Measurements from ENCODE around the gene COL23A1.

Gene COL23A1

DNA sequence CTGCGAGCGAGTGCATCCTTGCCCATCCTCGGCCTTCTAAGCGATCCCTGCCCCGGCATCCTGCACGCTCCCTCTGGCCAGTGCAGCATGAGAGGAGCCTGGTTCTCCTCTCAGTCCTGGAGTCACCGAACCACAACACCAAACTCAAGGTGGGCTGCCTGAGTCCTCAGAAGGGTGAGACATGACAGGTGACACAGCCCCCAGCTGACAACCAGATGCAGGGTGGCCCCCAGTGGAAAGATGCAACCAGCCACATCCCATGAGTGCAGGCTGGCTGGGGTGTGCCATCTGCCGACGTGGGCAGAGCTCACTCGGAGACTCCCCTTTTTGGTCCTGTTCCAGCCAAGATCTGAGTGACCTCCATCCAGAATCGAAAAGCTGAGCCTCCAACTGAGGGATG, 58.4 kb downstream of the COL23A1 start:
- no peak for DNase-seq

DNA sequence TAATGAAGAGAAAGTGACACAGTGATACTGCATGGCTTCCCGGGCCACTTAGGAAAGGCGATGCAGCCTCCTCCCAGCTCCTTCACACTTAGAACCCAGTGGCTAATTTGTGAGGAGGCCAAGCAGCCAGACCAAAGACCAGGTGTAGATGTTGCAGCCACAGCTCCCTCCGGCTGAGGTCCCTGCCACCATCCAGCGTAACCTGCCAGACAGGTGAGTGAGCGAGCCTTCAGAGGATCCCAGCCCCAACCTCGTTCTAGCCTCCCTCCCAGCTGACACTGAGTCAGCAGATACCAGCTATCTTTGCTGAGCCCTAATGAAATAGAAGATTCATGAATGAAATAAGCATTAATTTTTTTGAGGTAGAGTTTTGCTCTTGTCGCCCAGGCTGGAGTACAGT, 59.7 kb downstream of the COL23A1 start:
- no peak for DNase-seq

DNA sequence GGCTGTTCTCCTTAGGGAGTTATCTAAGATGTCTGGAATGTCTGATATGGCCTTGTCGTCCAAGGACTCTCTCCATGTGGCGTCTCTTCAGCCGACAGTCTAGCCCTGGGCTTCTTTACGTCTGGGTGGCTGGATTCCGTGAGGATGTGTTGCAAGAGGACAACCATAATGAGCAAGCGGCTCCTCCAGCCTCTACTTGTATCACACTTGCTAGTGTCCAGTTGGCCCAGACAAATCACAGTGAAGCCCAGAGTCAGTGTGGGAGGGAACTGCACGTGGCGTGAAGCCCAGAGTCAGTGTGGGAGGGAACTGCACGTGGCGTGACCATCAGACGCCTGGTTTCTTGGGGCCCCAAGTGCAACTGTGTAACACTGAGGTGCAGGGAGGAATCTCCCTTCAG, 61.1 kb downstream of the COL23A1 start:
- peak; percentile 32 for DNase-seq

DNA sequence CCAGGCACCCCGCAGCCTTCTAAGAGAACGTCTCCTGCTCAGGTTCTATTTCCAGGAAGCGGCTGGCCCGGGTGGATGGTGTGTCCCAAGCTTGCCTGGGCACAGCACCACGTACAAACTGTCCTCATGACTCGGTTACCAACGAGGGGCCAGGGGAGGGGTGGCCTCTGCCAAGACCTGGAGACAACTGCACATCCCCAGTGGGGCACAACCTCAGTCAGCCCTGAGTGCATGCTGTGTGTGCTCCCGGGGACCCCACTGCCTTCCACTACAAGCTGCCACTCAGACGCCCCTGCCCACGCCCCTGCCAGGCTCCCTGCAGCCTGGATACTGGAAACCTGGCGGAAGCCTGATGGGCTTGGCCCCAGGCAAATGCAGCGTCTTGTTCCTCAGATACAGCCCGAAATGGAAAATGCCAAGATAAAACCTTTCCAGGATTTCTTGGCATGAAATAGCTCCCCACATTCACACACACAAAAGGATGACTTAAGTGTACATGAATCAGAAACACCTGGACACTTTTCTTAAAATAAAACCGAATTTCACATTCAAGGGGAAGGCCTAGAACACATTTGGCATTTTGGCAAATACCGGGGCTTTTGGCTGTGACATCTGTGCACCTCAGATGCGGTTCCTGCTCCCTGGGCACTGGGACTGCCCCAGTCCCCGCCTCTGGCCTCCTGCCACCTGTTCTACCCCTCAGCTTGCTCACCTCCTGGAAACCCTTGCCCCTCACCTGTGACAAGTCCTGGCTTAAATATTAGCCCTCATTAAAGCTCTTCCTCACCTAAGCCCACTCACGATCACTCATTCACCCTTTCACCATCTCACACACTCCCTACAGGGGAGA, 62.5 kb downstream of the COL23A1 start:
- no peak for DNase-seq

DNA sequence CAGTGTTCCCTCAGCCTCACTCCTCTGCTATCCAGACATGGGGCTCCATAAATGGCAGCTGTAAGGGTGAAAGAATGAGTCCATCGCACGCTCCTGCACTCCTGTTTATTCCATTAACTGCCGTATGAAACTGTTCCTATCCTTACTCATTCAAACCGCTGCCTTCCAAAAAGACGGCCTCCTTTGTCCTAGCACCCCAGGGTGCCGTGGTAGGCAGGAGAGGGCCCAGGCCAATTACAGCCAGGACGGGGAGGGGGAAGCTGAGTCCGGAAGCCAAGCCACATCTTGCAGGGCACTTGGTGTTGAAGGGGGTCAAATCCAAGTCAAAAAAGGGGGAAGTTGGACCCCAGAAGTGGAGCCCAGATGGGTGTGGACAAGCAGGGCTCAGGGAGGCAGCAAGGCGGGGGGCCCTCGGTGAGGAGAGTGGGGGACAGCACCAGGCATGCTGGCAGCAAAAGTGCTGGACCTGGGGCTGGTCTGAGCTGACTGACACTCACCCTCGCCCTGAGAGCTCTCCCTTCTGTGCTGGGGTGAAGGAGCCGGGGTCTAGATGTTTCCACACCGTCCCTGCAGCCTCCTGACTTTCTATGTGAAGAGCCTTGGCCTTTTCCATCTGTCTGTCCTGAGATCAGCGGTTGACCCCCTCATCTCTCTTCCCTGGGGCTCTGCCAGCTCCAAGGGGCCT, 63.3 kb downstream of the COL23A1 start:
- no peak for DNase-seq

DNA sequence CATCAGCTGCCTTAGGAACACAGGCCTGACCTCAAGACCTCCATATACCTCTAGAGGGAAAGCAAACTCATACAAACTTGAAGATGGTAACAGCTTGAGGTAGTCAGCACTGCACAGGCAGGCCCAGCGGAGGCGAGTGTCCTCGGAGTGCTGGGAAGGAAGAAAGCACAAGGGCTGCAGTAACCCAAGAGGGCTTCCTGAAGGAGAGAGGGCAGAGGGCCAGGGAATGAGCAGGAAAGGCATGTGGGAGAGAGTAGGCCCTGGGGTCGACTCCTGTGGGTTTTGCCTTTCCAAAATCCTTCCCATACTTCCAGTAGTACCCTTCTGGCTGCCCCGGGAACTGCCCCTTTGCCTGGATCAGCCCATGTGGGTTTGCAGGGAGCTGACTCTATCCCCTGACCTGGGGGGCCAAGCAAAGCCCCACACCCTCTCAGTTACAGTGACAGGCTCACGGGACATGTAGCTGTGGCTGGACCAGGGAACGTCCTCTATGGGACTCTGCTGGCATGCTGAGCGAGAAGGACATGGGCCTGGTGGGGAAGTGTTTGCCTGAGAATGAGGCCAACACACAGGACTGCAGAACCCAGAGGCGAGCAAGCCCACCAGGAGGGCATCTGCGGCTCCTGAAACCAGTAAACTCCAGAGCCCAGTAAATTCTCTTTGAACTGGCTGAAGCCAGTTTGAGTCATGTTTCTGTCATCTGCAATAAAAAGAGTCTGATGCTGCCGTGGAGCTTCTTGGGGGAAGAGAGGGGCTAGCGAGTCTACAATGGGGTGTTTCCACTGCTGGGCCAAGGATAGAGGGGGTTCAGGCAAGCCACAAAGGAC, 64.1 kb downstream of the COL23A1 start:
- DNase-seq, result no peak

DNA sequence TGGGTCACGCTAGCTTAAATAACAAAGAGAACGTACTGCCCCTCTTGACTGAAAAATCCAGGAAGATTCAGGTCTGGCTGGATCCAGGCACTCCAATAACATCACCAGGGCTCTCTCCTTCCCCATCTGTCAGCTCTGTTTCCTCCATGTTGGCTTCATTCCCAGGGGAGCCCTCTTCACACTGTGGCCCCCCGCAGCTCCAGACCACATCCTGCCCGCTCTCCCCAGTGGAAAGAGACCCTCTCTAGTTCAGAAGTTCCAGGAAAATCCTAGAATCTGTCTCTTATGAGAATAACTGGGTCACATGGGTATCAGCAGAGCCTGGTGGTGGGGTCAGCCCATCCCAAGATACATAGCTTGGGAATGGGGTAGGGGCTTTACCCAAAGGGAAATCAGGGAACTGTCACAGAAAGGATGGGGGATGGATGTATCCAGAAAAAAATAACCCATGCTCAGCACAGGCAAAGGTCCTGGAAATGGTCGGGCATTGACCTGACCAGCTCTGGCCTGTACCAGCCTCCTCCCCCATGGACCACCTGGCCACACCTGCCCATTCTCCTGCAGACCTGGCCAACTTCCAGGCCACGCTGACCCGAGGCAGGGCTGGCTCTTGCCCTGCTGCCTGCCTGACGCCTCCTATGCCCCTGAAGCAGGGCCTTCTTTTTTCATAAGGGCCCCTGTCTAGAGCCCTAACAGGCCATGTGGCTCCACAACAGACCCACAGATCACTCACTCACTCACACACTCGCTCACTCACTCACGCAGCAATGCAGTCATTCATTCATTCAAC, 65.9 kb downstream of the COL23A1 start:
- DNase-seq, result no peak

DNA sequence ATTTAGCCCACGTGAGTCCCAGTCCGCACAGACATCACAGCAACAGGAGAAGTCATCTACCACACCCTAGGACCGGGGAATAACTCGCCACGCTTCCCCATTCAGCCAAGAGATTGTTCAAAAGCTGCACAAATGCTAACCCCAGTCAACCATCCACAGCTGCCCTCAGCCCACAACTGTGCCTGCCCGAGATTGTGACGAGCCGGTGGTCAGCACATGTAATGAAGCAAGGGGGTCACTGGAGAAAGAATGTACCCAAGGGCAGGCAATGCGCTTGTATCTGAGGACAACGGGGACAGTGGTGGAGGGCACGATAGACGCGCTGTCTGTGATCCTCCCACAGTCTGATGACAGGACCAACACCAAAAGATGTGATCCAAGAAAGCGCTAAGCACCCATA, 67.8 kb downstream of the COL23A1 start:
- DNase-seq, result no peak

DNA sequence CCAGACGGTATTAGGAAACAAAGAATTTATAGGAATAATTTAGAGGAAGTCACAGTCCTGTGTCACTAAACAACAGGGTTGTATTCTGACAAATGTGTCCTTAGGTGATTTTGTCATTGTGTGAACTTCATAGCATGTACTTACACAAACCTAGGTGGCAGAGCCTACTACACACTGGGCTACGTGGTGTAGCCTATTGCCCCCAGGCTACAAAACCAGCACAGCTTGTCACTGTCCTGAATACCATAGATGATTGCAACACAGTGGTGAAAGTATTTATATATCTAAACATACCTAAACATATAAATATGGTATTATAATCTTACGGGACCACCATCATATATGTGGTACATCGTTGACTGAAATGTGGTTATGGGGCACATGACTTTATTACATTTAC, 69.3 kb downstream of the COL23A1 start:
- DNase-seq, result no peak

DNA sequence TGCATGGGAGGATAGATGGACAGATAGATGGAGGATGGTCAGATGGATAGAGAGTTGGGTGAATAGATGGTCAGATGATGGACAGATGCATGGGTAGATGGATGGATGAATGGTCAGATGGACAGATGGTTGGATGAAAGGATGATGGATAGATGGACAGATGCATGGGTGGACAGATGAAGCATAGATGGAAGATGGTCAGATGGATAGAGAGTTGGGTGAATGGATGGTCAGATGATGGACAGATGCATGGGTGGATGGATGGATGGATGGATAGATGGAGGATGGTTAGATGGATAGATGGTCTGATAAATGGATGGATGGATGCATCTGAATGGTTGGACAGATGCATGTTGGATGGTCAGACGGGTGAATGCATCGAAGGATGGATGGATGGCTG, 70.4 kb downstream of the COL23A1 start:
- no peak for DNase-seq

DNA sequence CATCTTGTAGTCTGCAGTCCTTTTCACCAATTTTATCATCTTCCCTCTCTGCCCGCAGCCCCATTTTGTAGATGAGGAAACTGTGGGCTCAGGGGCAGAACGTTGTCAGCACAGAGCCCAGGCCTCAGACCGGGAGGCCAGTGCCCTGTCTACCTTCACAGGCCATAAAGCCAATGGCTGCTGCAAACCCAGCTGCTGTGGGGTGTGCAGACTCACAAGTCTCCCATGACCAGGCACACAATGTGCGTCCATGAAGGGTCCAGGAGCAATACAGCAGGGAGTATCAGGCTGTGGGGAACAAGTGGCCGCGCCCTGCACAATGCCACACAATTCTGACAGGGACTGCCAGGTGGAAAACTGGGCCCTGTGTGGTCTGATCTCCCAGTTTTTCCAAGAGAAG, 71.0 kb downstream of the COL23A1 start:
- no peak for DNase-seq

DNA sequence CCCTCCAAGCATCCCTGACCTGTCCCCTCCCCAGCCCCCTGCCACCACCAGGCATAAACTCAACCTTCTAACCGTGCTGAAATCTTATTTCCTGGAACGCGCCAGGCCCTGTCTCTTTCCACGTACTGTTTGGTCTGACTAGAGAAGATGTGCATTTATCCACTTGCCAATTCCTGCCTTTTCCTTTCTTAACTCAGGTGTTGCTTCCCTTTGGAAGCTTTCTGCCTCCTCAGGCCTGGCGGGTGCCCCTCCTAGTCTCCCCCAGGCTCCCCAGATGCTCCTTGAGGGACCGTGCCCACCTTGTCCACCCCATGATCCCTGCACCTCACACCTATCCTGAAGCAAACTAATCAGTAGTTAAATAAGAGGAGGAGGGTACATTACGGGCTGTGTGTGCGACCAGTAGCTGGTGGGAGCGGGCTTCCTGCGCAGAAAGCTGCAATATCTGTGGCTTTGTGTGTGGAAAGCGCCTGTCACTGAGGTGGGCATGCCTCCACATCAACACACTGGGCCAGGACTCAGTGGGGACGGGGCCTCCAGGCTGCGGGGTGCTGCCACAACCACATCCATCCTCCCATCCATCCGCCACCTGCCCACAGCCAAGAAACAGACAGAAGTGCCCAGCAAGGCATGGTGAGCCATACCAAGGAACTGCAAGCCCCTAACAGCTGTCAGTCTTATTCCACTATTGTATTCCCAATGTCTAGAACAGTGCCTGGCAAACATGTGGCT, 73.5 kb downstream of the COL23A1 start:
- no peak for DNase-seq

DNA sequence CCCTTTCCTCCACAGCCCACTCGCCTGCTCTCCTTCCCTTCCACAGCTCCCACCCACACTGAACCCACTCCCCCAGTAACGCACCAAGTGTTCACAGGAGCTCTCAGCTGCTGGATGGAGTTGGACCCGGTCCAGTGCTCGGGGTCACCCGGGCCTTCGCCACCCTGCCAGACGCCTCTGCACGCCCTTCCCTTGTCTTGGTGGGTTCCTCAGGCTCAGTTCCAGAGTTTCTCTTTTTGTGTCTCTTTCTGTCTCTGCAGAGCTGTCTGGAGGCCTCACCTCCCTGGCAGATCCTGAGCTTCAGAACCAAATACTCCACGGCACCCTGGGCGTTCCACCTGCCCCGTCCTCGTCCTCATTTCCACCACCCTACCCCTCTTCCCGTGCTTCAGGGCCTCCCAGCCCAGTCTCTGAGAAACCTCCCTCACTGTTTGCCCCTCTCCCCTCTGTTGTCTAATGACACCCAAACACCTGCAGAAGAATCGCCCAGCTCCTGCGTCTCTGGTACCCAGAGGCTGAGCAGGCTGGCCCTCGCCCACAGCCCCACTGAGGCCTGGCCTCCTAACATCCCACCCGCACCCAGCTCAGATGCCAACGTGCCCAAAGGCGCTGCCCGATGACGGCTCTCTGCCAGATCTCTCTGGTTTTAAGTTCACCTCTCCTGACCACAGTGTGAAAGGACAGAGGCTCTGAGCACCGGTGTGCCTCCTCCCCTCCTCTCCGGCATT, 74.3 kb downstream of the COL23A1 start:
- no peak for DNase-seq

DNA sequence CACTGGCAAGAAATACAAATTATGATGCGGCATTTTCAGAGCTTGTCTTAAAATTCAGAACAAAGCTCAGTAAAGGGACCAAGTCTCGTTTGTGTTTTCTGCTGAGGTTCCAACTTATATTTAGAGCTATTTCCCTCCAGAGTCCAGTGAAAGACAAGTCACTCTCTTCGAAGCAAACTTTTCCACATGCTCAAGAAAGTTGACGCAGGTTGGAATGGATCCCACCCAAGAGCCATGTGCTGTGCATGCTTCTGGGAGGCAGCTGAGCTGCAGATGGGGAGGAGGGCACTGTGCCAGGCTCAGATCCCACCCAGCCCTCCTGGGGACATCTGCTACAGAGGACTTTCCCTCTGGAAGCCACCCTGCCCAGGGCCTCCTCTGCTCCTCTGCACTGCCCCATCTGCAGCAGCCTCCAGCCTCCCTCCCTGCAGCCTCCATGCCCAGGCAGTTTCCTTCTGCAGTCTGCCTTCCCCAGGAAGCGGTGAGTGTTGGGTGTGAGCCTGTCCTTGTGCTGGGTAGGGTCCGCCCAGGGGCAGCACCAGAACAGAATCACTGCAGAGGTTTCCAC, 75.3 kb downstream of the COL23A1 start:
- DNase-seq, result no peak

DNA sequence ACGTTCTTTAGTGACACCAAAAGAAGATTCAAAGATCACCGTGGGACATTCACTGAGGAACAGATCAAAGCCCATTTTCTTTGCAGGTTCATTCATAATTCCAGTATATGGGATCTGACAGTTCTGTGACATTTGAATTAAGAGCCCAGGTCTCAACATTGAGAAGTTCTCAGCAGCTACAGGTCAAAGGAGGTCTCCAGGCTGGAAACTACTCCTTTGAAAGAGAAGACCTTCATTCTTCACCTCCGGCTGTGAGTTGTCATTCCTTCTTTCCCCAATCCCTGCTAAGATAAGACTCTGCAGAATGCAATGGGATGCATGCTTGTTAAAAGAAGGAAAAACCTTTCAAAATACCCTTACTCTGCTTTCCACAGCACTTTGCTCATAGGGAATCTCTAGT, 79.0 kb downstream of the COL23A1 start:
- no peak for DNase-seq

DNA sequence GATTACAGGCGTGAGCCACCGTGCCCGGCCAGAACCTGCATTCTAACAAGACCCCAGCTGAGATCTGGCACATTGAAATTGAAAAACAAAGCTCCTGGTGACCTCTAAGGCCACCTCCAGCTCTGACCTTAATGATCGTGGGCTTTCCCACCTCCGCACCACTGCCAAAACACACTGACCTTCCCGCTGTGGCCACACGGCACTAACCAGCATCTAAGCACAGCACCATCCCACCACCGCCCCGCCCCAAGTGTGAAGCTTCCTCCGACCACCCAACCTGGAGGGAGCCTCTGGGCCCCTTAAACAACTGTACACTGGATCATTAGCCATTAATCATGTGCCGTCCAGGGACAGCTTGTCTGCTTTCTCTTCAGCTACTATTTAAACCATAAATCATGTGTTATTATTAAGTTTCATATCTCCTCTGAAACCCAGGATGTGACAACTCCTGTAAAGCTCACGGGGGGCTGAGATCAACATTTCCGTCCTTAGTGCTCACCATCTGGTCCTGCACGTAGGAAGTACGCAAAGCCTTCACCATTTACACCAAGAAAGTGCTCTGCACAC, 80.6 kb downstream of the COL23A1 start:
- no peak for DNase-seq

DNA sequence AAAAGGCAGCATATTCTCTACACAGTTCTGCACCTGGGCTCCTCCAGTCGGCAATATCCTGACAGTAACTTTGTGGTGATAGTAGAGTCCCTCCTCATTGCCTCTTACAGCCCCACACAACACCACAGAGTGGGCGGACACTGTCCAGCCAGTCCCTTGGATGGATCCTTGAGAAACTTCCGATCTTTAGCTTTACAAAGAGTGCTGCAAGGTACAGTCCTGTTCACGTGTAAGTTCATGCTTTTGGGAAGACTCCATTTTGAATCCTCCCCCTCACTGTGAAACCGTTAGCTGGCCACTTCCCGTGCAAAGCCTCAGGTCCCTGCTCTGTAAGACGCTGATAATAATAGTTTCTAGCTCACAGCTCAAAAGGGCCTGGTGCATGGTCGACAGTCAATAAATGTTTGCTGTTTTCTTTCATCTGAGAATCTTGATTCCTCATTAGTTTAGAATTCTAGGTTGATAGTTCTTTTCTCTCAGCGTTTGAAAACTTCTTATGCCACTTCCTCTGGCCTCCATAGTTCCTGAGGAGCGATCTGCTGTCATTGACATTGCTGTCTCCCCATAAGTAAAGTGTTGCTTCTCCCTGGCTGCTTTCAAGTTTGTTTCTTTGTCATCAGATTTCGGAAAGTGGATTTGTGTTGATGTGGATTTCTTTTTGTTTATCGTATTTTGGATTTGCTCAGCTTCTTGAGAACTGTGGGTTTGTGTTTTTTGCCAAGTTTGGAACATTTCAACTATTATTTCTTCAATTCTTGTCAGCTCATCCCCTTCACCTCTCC, 82.9 kb downstream of the COL23A1 start:
- no peak for DNase-seq

DNA sequence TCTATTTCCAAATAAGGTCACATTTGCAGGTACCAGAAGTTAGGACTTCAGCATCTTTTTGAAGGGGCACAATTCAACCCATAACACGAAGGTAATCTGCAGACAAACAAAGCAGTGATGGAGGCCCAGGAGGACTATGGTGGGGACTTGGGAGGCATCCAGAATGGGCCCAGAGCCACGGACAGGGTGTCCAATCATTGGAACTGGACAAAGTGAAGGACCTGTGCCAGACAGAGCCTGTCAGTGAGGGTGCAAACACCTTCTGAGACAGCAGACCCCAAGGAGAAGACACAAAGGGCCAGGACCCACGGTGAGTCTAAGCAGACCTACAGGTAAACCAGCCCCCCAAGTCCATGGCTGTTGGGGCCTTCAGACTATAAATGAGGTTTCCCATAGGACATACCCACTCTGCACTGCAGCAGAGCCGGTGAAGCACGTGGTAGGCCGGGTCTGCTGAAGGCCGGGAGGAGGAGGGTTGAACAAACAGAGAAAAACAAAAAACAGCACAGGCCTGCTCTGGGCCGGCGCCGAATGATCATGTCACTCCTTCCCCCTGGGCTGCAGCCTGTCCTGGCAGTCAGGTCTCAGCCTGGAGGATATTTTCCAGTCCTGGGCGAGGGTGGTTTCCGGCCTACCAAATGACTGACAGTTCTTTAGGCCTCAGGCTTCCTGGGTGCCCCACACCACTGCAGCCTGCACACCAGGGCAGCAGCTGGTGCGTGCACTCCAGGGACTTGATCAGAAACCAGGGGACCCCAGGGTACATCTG, 84.4 kb downstream of the COL23A1 start:
- no peak for DNase-seq
